ENCODE measurements around the gene PYY.

- TF ChIP-seq CTCF (IDR thresholded peaks at IDR 0.05; ENCODE audit: poor library complexity, severe bottlenecking), result peak; percentile 43
- peak; percentile 16 for TF ChIP-seq MXI1 (conservative IDR thresholded peaks at IDR 0.05; ENCODE audit: poor library complexity, severe bottlenecking)
- TF ChIP-seq TAF1 (IDR thresholded peaks at IDR 0.05; ENCODE audit: low read depth), result no peak
Measured at GRCh38 chr17:43907425-43907981, 46.2 kb downstream of the PYY start, which contains the start of gene MPP2.

Data from neural cell (in vitro differentiated cells).